CD4-positive, alpha-beta T cell (primary cell): Measurements from ENCODE around the gene ELOVL5. TPM values are rescaled to one million over a fixed set of nuclear protein-coding genes. Genes with fewer than 3 reads are reported as not detected.

Source experiments
- ATAC-seq: fragments of 200-7000 bp; cut with Tn5 transposase; one replicate; pipeline ENCODE4 v1.10.0; 2022; ENCODE audit warnings: mild to moderate bottlenecking; ENCODE audit not compliant: poor library complexity
- CTCF ChIA-PET: fragments of 350-600 bp; sonication (Branson Sonifier 250); formaldehyde crosslinking; loops from one replicate; lab custom pipeline; 2021; ENCODE audit warnings: antibody characterized with exemption, inconsistent platforms; lab: Charles Lee
- POLR2A ChIA-PET: fragments of 350-600 bp; sonication (Branson Sonifier 250); formaldehyde crosslinking; loops from one replicate; lab custom pipeline; 2021; ENCODE audit warnings: antibody characterized with exemption, inconsistent platforms; lab: Charles Lee
- DNase-seq, 14 experiments: peaks; one replicate each; pipeline ENCODE4 v3.0.0-alpha.2; 2013 to 2020; ENCODE audit warnings: mixed read lengths in 2 of 14
- H3K27ac ChIP-seq, 2 donors: one replicate each; pipeline versions ENCODE4 v1.5.1 to v1.7.0; 2013; ENCODE audit warnings: low read length in 2 of 2, low read depth in 1 of 2, mild to moderate bottlenecking in 1 of 2
- H3K27me3 ChIP-seq, 2 experiments: 1 replicate in 1 of 2; 2 replicates in 1 of 2; pipeline versions ENCODE4 v1.6.1 to v1.7.0; 2013; ENCODE audit warnings: low read length in 2 of 2, control low read depth in 1 of 2, mild to moderate bottlenecking in 1 of 2, moderate library complexity in 1 of 2; ENCODE audit not compliant: insufficient read depth in 2 of 2, control insufficient read depth in 1 of 2
- H3K36me3 ChIP-seq: one replicate; pipeline ENCODE4 v1.6.1; 2013; ENCODE audit warnings: low read length, control low read depth; ENCODE audit not compliant: insufficient read depth
- H3K4me1 ChIP-seq: one replicate; pipeline ENCODE4 v1.6.1; 2013; ENCODE audit warnings: low read length, control low read depth; ENCODE audit not compliant: insufficient read depth
- H3K4me3 ChIP-seq: one replicate; pipeline ENCODE4 v1.5.1; 2013; ENCODE audit warnings: mild to moderate bottlenecking, low read length, moderate library complexity
- H3K9me3 ChIP-seq, 2 experiments: 1 replicate in 1 of 2; 2 replicates in 1 of 2; pipeline versions ENCODE4 v1.6.1 to v1.7.0; 2013; ENCODE audit warnings: low read length in 2 of 2, mild to moderate bottlenecking in 2 of 2, control low read depth in 1 of 2, moderate library complexity in 1 of 2; ENCODE audit not compliant: control insufficient read depth in 1 of 2, insufficient read depth in 1 of 2
- H3K27ac Mint-ChIP-seq: one replicate; pipeline ENCODE4 v1.8.0; 2020; ENCODE audit warnings: mixed read lengths
- H3K27me3 Mint-ChIP-seq: one replicate; pipeline ENCODE4 v1.8.0; 2021; ENCODE audit warnings: mixed read lengths
- H3K36me3 Mint-ChIP-seq: one replicate; pipeline ENCODE4 v1.8.0; 2021; ENCODE audit warnings: low read depth, mixed read lengths
- H3K4me1 Mint-ChIP-seq: one replicate; pipeline ENCODE4 v1.8.0; 2021; ENCODE audit warnings: low read depth, mixed read lengths
- H3K4me3 Mint-ChIP-seq: one replicate; pipeline ENCODE4 v1.8.0; 2020; ENCODE audit warnings: mild to moderate bottlenecking, mixed read lengths
- H3K9me3 Mint-ChIP-seq: one replicate; pipeline ENCODE4 v1.8.0; 2020; ENCODE audit warnings: mixed read lengths
- intact Hi-C, 2 experiments: fragments of 100-400 bp; cut with DNase I in 1 of 2; cut with micrococcal nuclease in 1 of 2; formaldehyde crosslinking; loops; one replicate each; pipeline versions ENCODE4 v1.15.1 to v1.9.0; 2023 to 2025; cut with DNase I, micrococcal nuclease
- total RNA-seq, 174 experiments: library from RNA in 2 of 174; stranded (reverse) in 2 of 174; gene quantifications; one replicate each; pipeline ENCODE4 v1.2.3 and lab custom pipeline; 2021 to 2026
- TF ChIP-seq, protein P1 (sequence below): fragments of 200-600 bp; IDR thresholded peaks from one replicate; pipeline ENCODE4 v1.8.0; 2022; ENCODE audit warnings: antibody characterized with exemption, mild to moderate bottlenecking

ELOVL5 gene
- total RNA-seq, 2 experiments from 2014 or later, result 78.0 to 86.8 TPM

DNA sequence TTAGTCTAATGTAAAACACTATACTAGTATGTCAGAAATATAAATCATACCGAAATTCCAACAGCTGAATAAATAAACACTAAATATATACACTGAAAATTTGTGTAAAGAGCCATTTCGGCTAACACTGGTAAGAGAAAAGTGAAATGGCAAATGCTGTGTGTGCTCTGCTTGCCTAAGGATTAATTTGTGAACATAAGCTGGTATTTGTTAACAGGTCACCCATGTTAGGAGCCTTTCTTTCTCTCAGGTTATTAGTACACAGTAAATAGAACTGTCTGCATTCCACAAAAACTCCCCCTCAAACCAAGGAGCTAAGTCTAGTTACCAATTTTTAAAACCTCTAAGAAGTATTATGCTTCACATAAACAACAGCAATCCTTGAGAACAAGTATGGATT lies 27.0 kb downstream of the ELOVL5 start:
- TF ChIP-seq, protein P1, sequence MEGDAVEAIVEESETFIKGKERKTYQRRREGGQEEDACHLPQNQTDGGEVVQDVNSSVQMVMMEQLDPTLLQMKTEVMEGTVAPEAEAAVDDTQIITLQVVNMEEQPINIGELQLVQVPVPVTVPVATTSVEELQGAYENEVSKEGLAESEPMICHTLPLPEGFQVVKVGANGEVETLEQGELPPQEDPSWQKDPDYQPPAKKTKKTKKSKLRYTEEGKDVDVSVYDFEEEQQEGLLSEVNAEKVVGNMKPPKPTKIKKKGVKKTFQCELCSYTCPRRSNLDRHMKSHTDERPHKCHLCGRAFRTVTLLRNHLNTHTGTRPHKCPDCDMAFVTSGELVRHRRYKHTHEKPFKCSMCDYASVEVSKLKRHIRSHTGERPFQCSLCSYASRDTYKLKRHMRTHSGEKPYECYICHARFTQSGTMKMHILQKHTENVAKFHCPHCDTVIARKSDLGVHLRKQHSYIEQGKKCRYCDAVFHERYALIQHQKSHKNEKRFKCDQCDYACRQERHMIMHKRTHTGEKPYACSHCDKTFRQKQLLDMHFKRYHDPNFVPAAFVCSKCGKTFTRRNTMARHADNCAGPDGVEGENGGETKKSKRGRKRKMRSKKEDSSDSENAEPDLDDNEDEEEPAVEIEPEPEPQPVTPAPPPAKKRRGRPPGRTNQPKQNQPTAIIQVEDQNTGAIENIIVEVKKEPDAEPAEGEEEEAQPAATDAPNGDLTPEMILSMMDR, result no peak
- DNase-seq, result no peak
- H3K27ac ChIP-seq, result no peak overlapping the region
- peaks cover 79% of the 10 kb centered on the region for H3K4me1 Mint-ChIP-seq
- H3K4me1 ChIP-seq, result peaks cover 24% of the 10 kb centered on the region
- intact Hi-C loops, result no loop called here
- no peaks in the 10 kb centered on the region for H3K27me3 Mint-ChIP-seq
- H3K36me3 ChIP-seq, result peaks cover 5% of the 10 kb centered on the region
- ChIA-PET POLR2A (interaction anchor here (0.7 to 3.4 kb wide), 5 partner anchors 10 to 31 kb away, joined by 3 to 11 read pairs (median 4); partner anchors contain the start of gene ELOVL5), CTCF (interaction anchor here (1.3 kb wide), 1 partner anchor 10 kb away, joined by 4 read pairs; no protein-coding TSS in a partner anchor)
- ATAC-seq, result no peak
- H3K36me3 Mint-ChIP-seq, result peaks cover 30% of the 10 kb centered on the region
- H3K9me3 Mint-ChIP-seq, result no peaks in the 10 kb centered on the region
- no peak overlapping the region for H3K4me3 Mint-ChIP-seq
- H3K27me3 ChIP-seq, result no peaks in the 10 kb centered on the region
- H3K4me3 ChIP-seq, result no peak overlapping the region
- no peaks in the 10 kb centered on the region for H3K9me3 ChIP-seq
- H3K27ac Mint-ChIP-seq, result peak overlapping the region; percentile 61

DNA sequence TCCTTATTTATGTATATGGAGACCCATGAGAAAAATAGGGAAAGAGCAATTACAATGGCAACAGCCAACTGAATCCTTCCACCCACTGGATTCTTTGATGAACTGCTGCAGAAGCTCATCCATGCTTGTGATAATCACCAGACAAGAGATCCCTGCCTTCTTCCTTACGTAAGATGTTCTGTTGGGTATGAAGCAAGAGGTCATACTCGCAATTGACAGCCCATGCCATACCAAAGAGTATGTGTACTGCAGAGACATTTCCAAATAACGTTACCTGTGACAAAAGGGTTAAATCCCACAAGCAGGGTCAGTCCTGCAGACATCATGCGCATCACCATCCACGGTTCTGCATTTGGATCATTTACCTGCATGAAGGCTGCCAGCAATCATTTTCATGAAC lies 27.8 kb downstream of the ELOVL5 start:
- peaks cover 24% of the 10 kb centered on the region for H3K4me1 ChIP-seq
- H3K9me3 Mint-ChIP-seq, result no peaks in the 10 kb centered on the region
- DNase-seq, result no peak
- peaks cover 79% of the 10 kb centered on the region for H3K4me1 Mint-ChIP-seq
- peaks cover 30% of the 10 kb centered on the region for H3K36me3 Mint-ChIP-seq
- H3K4me3 ChIP-seq, result no peak overlapping the region
- ChIA-PET CTCF (interaction anchor here (1.3 kb wide), 1 partner anchor 9 kb away, joined by 4 read pairs; no protein-coding TSS in a partner anchor), POLR2A (interaction anchor here (0.7 to 3.4 kb wide), 3 partner anchors 10 to 27 kb away, joined by 3 to 11 read pairs (median 8); partner anchors contain the start of gene ELOVL5)
- no peak for ATAC-seq
- H3K27ac Mint-ChIP-seq, result no peak overlapping the region
- H3K9me3 ChIP-seq, result no peaks in the 10 kb centered on the region
- no peak overlapping the region for H3K4me3 Mint-ChIP-seq
- peaks cover 5% of the 10 kb centered on the region for H3K36me3 ChIP-seq
- no peaks in the 10 kb centered on the region for H3K27me3 ChIP-seq
- TF ChIP-seq, protein P1, result no peak
- intact Hi-C loops, result no loop called here
- no peak overlapping the region for H3K27ac ChIP-seq
- no peaks in the 10 kb centered on the region for H3K27me3 Mint-ChIP-seq

DNA sequence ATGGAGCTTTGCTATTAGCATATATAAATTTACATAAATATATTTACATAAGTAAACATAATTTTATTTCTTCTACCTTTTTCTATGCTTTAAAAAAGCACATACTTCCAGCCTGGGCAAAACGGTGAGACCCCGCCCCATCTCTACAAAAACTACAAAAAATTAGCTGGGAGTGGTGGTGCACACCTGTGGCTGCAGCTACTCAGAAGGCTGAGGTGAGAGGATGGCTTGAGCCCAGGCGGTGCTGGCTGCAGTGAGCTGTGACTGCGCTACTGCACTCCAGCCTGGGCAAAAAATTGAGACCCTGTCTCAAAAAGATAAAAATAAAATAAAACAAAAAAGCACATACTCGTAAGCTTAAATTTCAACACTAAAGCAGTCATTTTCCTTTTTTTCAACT lies 30.3 kb downstream of the ELOVL5 start:
- Histone ChIP-seq H3K27me3 (no peaks in the 10 kb centered on the region), H3K4me1 (peaks cover 26% of the 10 kb centered on the region), H3K27ac (no peak overlapping the region), H3K9me3 (no peaks in the 10 kb centered on the region), H3K36me3 (peaks cover 5% of the 10 kb centered on the region), H3K4me3 (no peak overlapping the region)
- intact Hi-C loops, result no loop called here
- H3K27ac Mint-ChIP-seq, result no peak overlapping the region
- H3K4me1 Mint-ChIP-seq, result peaks cover 89% of the 10 kb centered on the region
- ChIA-PET POLR2A (interaction anchor here (1.0 to 1.2 kb wide), 3 partner anchors 19 to 41 kb away, joined by 3 read pairs; no protein-coding TSS in a partner anchor), CTCF (no interaction called here)
- no peaks in the 10 kb centered on the region for H3K27me3 Mint-ChIP-seq
- H3K36me3 Mint-ChIP-seq, result peaks cover 19% of the 10 kb centered on the region
- ATAC-seq (no peak), DNase-seq (no peak)
- no peak overlapping the region for H3K4me3 Mint-ChIP-seq
- TF ChIP-seq, protein P1, result no peak
- no peaks in the 10 kb centered on the region for H3K9me3 Mint-ChIP-seq
